H1 (cell line): ENCODE results near the gene P2RX7. TPM values are rescaled to one million over a fixed set of nuclear protein-coding genes. Genes with fewer than 3 reads are reported as not detected.
A peak's percentile ranks its signal among the peaks of the same experiment; 100 is the strongest.

Experiments used
- E2F6 ChIP-seq: IDR thresholded peaks from 2 replicates; pipeline ENCODE4 v1.6.1; 2012; ENCODE audit warnings: inconsistent platforms
- EGR1 ChIP-seq: IDR thresholded peaks from 2 replicates; pipeline ENCODE4 v1.6.1; 2011; ENCODE audit warnings: low read depth, low read length, borderline replicate concordance
- JUND ChIP-seq: IDR thresholded peaks from 2 replicates; pipeline ENCODE4 v1.6.1; 2011; ENCODE audit warnings: mild to moderate bottlenecking, improper control_type of control experiment, low read length
- MAX ChIP-seq: IDR thresholded peaks from 2 replicates; pipeline ENCODE4 v1.6.1; 2012; ENCODE audit warnings: inconsistent platforms
- RAD21 ChIP-seq, 2 experiments: IDR thresholded peaks in 1 of 2; conservative IDR thresholded peaks in 1 of 2; 2 replicates each; pipeline ENCODE4 v1.6.1; 2011; ENCODE audit warnings: low read depth in 2 of 2, low read length in 2 of 2, improper control_type of control experiment in 1 of 2, inconsistent platforms in 1 of 2, mild to moderate bottlenecking in 1 of 2, moderate library complexity in 1 of 2
- TAF1 ChIP-seq: IDR thresholded peaks from 2 replicates; pipeline ENCODE4 v1.6.1; 2011; ENCODE audit warnings: mild to moderate bottlenecking, low read depth, low read length
- polyA plus RNA-seq, 7 experiments: library from polyadenylated mRNA; depleted of rRNA in 3 of 7; stranded (reverse) in 5 of 7; unstranded in 2 of 7; fragments of >200 nt in 5 of 7; fragments of 200-250 nt in 2 of 7; gene quantifications; 1 replicate in 5 of 7; 2 replicates in 1 of 7; 4 replicates in 1 of 7; pipeline versions ENCODE4 v1.2.1 to v1.2.3, GENCODE V29; 2011 to 2013; ENCODE audit warnings: missing spikeins in 2 of 7, mixed read lengths in 2 of 7
- total RNA-seq: library from RNA; stranded (reverse); fragmentation: NEBNext Ultra II Directional; extraction: Animal tissue kit (Norgen Biotek cat#: 25700); gene quantifications from 2 replicates; pipeline ENCODE4 v1.2.1, GENCODE V29; 2021

Gene P2RX7
- total and polyA plus RNA-seq, 2 of the 8 experiments (the other 6 are each of a cell fraction or from before 2014, with no cell fraction given), result 0.38 to 0.56 TPM

- TF ChIP-seq RAD21 (IDR thresholded peaks at IDR 0.05 in 1 of 2, conservative IDR thresholded peaks at IDR 0.05 in 1 of 2; ENCODE audit: low read depth in 2 of 2, low read length in 2 of 2) (peak; percentile 6 to 13; a peak in 1 of 4 replicates), TAF1 (peak; percentile 44; the same call in 1 of the 2 replicates), MAX (peak; percentile 62), E2F6 (peak; percentile 17; the same call in 1 of the 2 replicates), JUND (peak; percentile 80; the same call in 1 of the 2 replicates), EGR1 (no peak)
- TF ChIP-seq, all 59 proteins: peak for 9
Observed at GRCh38 chr12:121132601-121133481, at the start of gene P2RX7 (continued).
